Measurements from ENCODE around the gene SNX10.

SNX10 gene

DNA sequence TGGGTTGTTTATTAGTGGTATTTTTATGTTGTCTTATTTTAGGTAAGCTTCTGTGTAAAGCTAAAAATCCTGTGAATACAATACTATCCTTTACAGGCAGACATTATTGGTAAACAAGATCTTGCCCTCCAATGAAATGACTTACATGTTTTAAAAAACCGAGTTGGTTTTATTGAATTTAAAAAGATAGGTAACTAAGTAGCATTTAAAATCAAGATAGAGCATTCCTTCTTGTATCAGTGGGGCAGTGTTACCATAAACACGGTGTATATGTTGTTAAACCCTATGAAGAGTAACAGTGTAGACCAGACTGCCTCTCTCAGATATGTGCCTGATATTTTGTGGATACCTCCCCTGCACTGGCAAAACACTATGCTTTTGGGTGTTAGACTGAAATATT, 81.0 kb downstream of the SNX10 start:
- no peak for DNase-seq

DNA sequence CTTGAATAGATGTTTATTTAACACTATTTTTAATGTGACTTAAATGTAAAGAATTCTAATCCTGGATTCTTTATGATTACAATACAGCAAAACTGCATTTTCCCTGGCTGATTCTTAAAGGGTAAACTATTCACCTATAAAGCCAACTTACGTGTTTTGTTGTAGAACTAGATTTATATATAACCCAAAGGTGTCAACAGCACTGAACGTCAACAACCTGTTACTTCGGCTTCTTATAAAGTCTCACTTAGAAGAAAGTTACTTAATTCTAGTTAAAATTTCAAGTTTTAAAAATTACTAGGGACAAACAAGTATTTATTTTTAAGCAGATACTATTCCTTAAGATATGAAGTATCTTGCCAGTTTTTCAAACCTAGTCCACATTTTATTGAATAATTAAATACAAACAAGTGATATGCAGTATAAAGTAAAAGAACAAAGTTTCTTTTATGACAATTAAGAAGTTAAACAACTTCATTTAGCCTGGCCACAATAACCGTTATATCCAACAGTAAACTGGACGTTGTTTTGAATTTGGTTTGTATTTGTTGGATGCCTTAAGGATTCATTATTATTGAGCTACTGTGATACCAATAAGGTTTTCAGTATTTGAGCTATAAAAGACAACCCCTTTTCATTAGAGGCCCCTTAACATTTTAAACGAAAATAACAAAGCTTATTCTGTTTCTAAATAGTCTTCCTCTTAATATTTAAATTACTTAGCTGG, 83.1 kb downstream of the SNX10 start:
- DNase-seq = no peak

DNA sequence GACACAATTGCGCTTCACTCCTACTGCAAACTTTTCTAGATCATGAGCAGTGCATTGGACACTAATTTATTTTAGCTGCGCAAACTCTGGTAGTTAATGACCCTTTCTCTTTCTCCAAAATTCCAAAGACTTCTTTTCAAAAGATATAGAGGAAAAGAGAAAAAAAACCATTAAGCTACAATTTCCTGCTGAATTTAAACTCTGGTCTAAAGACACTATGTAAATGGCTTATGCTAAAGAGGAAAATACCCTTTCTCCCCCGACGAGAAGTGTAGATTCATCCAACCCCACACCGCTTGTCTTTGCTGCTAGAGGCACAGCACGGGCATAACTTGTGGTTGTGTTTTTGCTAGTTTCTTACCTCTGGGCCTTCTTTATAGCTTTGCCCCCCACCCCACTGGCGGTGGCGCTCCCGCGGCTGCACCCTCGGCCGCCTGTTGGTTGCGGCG, 84.1 kb downstream of the SNX10 start:
- DNase-seq = no peak

DNA sequence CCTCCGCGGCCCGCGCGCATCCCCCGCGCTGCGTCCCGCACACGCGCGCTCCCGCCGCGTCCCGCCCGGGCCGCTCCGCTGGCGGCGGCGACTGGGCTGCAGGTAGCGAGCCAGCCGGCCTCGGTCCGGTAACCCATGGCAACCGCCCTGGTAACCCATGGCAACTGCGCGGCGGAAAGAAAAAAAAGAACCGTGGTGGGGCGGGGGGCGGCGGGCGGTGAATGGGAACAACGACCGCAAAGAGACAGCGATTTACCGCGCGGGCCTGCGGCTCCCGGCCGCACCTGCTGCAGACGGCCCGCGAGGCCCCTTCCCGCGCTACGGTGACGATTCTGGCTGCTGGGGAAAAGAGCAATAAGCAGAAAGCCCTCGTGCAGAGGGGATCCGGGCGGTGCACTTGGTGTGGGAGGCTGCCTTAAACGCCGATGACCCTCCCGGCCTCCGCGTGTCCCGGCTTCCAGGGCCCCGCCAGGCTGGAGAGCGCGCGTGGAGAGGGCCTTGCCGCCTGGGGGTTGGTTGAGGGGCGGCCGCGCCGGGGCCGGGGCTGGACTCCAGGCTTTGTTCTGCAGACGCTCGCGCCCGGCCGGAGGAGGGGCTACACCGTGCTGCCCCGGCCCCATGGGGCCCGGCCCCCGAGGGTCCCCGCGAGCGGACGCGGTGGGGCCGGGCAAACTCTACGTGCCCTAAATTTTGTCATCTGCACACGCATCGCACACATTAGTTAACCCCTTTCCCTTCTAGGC, 84.7 kb downstream of the SNX10 start:
- no peak for DNase-seq

GRCh38 chr7:26378016-26378415, 86.4 kb downstream of the SNX10 start:
- DNase-seq = no peak

DNA sequence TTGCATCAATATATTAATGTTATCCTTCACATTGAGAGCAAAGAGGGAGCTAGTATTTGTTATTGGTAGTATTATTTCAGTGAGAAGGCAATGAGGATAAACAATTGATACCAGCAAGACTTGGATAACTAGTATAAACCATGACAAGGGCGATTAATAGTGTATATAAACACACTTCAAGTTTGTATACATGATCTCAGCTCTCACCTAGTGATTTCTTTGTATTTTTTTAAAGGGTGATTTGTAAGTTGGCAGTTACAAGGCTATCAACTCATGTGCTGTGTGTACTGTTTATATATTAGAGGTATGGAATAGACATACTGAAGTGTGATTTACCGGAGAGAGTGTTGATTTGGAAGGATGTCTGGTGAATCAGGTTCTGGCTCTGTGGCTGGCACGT, 88.0 kb downstream of the SNX10 start:
- DNase-seq = no peak

GRCh38 chr7:26381476-26382353, 90.1 kb downstream of the SNX10 start:
- DNase-seq = no peak

GRCh38 chr7:26385240-26385639, 93.6 kb downstream of the SNX10 start:
- DNase-seq = no peak

DNA sequence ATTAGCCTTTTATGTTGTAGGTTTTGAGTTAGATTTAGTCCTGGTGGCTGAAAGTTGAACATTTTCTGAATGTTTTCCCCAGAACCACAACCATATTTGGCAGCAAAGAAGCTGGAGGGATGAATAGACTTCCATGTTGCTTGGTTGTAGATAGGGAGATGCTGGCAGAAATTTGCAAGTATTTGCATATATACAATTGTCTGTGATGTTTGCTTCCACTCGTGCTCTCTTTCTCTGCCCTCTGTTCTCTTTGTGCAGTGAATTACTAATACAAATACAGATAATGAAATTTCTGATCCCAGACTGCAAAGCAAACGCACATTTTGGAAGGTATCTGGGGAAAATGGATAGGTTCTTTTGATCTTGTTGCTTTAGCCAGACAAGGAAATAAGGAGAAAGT, 96.1 kb downstream of the SNX10 start:
- DNase-seq = no peak

DNA sequence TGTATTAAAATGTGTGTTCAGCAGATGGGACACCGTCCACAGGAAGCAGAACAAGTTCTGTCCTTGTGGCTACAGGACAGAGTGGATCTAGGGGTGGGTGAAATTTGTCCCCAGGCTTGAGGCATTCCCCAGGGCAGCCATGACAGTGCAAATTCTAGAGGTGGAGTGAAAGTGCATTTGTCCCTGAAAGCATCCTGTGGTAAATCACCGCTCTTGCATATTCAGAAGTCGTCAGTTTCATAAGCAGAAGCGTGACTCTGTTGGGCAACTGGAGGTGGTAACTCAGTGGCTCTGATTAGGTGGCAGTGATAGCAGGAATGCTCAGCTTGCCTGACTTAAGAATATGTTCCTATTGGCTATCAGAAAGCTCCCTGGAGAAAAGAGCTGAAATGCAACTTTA, 96.6 kb downstream of the SNX10 start:
- peak; percentile 23 for DNase-seq

- no peak for DNase-seq
Observed at GRCh38 chr7:26390016-26390415, 98.4 kb downstream of the SNX10 start.

- DNase-seq = no peak
Observed at GRCh38 chr7:26393818-26394217, 102.2 kb downstream of the SNX10 start.

- DNase-seq = no peak
Observed at GRCh38 chr7:26397332-26397731, 105.7 kb downstream of the SNX10 start.

DNA sequence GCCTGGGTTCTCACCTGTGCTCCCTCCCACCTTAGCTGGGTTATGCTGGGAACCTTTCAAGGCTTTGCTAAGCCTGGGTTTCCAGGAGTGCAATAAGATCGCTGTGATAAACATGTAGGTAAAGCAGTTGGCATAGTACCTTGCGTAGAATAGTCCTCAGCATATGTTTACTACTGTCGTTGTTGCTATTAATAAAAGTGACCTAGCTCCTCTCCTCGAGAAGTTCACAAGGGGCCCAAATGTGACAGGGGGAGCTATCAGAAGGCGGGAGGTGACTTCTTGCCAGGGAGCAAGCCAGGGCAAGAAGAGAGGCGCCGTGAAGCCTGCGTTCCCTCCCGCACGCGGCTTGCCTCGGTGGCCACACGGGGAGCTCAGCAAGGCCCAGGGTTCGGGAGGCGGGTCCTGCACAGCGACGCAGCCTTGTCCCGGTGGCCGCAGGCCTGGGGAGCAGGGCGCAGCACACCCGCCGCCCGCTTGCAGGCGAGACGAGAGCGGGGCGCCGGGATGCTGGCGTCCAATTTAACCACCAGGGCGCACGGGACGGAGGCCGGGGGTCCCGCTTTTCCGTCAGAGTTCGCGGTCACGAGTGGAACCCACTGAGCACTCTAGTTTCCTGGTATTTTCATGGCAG, 106.2 kb downstream of the SNX10 start:
- DNase-seq = peak; percentile 20

DNA sequence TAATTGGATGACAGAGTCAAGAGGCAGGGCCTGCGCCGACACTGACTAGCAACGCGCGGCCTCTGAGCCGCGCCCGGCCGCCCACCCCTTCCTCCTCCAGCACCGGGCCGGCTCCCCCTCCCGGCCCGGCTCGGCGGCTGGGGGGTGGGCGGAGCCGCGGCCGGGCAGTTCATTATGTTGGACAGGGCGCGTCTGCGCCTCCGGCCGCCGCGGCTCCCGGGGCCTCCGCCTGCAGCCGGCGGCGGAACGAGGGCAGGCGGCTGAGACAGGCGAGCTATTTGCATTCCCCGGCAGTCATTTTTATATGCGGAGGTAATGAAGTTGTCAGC, 106.7 kb downstream of the SNX10 start:
- DNase-seq = peak; percentile 41

GRCh38 chr7:26398756-26399509, 107.3 kb downstream of the SNX10 start:
- DNase-seq = peak; percentile 77

DNA sequence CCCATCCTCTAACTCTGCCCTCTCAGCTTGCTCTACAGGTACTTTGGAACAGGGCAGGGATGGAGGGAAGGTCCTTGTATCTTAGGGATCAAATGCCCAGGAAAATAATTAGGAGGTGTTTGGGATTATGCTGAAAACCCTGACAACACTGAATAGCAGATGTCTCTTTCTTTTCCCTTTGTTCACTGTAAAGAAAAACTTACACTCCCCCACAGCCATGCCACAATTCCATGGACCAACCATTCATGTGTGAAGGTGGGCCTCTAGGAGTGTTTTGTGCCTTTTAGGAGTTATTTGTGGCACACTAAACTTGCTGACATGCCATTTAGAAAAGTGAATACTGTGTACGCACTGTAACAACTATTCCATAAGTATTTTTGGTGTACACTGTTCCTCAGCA, 108.1 kb downstream of the SNX10 start:
- no peak for DNase-seq

GRCh38 chr7:26403640-26404039, 112.0 kb downstream of the SNX10 start:
- no peak for DNase-seq

DNA sequence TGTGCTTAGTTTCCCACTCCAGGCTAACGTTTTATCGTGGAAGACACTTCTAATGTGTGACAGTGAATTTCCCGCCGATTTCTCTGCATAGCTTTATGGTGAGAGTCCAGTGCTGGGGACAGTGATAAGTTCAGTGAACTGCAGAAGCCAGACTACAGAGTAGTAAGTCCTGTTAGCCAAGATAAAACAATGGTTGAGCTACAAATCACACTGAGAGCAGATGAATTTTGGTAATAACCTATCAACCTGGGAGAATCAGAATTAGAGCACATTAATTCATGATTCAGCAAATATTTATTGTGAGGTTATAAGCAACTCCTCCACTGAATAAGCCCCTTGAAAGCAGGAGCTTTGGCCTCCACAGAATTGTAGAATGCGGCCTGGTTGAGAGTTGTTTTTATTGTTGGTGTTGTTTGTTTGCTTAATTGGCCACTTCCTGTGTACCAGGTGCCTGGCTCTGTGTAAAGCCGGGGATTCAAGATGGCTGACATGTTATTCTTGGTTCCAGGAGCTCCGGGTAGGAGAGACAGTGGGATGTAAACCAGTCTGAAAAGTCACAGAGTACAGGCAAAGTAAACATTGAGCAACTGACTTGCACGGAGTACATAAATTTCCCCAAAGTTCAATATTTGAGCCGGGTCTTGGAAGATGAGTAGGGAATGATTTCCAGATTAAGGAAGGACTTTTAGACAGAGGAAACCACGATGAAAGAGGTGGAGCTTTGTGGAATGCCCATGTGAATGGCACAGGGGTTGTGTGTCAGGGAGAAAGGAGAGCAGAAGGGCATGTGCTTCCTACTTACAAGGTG, 112.7 kb downstream of the SNX10 start:
- no peak for DNase-seq

GRCh38 chr7:26406433-26406832, 114.8 kb downstream of the SNX10 start:
- DNase-seq = no peak

All from CD4-positive, alpha-beta T cell treated with Interleukin-15 for 1 hour (primary cell).